ENCODE data around the gene TTI1.

Gene TTI1

DNA sequence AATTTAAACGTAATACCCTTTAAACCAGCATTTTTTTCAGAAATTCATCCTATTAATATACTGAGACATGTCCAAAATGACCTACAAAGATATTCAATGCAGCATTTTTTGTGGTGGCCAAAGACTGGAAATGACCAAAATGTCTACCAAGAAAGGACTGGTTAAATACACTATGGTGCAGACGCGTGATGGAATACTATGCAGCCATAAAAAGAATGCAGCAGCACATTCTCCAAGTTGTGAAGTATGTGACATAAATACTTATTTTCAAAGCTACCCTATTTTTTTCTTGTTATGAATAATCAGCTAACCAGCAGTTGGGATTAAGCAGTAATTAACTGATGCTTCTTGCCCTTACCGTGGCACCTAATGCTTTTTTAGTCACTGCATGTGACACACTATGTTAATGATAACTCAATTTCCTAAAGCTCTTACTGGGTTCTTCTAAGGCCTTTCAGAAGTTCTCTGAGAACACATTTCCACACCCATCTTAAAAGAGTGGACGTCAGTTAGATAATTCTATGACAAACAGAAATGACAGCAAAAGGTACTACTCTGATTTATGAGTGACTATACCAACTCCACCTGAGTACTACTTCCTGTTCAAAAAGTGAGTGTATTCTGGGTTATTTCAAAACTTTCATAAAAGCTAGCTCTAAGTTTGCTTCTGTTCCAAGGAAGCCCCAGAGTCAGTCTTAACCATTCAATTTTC lies 24.9 kb downstream of the TTI1 start:
- DNase-seq = no peak

DNA sequence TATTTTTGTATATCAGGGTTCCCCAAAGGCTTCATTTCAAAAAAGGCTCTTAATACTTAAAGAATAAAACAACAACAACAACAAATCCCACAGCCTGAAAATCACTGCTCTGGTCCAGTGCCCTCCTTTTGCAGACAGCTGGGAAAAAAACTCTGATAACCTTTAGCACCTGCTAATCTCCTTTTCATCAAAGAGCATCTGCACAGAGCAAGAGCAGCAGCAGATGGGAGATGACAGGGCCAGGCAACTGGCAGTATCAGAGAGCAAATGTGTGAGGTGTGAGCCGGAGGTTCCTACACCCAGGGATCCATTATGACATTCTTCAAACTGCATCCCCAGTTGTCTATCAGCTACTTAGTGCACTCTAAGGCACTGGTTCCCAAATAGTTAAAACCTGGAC lies 25.7 kb downstream of the TTI1 start:
- no peak for DNase-seq

DNA sequence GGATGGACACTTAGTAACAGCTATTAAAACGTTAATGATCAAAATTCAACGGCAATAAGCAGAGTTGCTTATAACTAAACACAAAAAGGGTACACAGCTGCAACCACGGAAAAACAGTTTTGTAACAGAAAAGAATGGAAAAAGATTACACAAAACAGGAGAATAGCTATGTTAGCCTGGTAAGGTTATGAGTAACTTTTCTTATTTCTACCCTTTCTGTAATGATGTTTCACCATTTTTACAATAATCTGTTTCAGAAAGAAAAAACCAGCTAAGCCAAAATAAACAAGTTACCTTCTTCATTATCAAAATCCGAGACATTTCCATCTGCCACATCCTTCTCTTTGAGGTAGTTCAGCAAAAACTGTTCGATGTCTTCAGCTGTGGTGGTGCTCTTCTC lies 27.4 kb downstream of the TTI1 start:
- no peak for DNase-seq

DNA sequence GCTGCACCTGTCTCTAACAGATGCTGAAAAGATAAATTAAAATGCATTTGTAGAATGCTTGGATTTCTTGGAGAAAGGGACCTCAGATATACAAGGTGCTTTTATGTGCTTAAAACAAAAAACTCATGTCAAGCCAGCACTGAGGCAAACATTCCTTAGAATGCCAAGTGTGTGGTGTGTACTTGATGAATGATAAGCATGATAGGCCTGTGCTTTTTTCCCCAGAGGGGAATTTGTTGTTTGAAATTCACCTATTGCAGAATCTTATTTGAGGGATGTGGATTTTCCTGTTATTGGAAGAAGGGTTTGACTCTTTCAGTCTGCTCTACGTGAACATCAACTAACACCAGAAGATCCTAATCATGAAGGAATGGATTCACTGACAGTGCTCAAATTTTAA lies 28.8 kb downstream of the TTI1 start:
- DNase-seq = no peak

DNA sequence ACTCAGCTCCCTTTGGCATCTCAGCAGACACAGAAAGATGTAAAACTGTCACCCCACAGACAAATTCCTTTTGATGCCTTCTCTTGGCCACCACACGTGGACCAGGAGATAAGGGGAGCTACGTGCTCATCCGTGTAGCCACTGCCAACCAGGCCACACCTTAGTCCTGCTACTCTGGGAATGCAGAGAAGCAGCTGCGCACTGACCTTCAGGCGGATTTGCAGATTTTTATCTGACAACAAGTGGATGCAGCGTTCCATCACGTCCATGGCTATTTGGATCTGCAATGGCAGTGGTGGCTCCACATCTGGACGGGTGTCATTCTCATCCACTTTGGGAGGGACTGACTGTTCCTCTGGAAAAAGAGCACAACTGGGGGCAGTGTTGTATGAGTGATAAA lies 30.8 kb downstream of the TTI1 start:
- DNase-seq = no peak

DNA sequence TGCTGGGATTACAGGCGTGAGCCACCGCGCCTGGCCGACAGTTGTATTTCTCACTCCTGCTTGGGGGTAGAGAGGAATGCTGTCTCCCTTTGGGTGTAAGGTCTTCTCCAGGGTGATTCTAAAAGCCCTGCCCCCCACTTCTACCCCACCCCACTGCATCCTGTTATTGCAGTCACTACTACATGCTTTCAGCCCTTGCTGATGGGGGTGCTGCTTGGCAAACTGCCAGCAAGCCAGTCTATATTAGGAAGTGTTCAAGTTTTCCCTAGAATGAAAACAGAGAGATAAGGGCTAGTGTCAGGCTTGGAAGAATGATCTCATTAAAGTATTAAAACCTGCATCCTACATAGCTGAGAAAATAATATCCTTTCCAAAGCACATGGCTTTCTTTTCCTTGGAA lies 31.3 kb downstream of the TTI1 start:
- DNase-seq = no peak

DNA sequence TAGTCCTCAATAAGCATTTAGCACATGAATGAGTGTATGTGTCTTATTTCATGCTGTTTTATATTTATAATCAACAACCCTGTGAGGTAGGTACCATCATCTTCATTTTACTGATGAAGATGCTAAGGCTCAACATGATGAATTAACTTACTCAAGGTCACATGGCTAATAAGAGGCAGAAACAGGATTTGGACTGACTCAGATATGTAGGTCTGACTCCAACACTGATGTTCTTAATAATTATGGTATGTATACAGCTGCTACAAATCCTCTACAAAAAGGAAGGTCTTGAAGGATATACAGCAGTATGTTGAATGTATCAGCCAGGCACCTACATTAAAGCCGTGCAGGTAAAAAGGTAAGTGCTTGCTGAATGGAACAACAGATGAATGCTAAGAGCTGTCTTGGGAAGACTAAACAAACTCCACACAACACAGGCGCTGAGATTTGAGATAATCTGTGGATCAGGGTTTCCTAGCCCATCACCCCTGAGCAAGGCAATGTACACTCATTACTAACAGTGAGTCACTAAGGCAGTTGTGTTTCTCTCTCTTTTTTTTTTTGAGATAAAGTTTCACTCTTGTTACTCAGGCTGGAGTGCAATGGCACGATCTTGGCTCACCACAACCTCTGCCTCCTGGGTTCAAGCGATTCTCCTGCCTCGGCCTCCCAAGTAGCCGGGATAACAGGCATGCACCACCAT lies 31.9 kb downstream of the TTI1 start:
- no peak for DNase-seq

DNA sequence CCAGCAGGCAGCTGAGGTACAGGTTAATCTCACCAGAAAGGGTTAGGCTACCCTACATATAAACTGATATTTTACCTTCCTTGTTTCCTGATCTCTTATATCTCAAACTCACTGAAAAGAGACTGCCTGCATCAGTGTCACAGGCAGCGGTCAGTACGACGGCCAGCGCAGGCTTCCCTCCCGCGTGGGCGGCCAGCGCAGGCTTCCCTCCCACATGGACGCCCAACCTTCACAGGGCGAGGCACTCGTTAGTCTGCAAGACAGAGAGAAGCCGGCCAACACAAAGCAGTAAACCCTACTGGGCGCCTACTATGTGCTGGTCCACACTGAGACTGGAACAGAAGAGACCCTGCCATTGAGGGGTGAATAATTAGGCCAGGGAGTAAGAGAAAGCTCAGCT lies 33.0 kb downstream of the TTI1 start:
- DNase-seq = no peak

DNA sequence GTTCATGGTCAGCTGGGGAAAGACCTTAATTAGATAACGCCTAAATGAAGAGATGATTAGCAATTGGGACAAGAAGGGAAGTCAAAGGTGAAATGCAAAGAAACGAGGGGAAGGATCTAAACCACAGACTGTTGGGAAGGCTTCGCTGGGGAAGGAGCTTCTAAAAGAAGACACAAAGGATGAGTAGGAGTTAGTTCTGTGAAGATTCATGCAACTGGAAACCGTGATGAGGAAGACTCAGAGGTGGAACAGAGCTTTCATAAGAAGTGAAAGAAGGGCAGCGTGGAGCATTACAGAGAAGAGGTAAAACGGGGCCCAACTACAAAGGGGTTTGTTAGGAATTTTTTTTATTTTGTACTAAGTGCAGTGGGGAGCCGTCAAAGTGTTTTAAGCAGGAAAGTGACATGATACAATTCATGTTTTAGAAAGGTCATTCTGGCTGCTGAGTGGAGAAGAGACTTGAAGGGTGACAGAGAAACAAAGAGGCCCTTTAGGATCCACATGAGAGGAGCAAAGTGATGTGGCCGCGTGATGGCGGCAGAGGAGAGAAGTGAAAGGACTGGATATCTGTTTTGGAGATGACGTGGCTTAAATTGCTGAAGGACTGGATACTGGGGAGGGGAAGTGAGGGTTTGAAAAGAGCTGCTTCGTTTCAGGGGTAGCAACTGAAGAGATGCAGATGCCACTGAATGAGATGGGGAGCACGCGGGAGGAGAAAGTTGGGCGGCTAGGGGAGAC lies 33.6 kb downstream of the TTI1 start:
- DNase-seq = no peak

DNA sequence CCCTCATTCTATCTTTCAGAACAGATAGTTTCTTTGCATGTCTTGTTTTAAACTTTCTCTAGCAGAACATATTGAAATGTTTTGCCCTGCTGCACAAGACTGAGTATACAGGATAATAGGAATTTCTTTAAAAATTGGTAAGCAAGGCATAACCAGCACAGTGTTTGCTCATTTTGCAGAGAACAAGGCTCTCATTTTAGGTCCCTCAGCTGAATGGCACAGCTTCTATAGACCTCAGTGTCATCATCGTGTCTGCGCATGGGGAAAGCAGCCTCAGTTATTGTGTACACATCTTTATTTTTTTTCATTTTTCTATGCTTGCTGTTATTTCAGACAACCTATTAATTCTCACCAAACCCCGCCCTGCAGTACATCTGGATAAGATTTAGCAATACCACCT lies 35.7 kb downstream of the TTI1 start:
- no peak for DNase-seq

DNA sequence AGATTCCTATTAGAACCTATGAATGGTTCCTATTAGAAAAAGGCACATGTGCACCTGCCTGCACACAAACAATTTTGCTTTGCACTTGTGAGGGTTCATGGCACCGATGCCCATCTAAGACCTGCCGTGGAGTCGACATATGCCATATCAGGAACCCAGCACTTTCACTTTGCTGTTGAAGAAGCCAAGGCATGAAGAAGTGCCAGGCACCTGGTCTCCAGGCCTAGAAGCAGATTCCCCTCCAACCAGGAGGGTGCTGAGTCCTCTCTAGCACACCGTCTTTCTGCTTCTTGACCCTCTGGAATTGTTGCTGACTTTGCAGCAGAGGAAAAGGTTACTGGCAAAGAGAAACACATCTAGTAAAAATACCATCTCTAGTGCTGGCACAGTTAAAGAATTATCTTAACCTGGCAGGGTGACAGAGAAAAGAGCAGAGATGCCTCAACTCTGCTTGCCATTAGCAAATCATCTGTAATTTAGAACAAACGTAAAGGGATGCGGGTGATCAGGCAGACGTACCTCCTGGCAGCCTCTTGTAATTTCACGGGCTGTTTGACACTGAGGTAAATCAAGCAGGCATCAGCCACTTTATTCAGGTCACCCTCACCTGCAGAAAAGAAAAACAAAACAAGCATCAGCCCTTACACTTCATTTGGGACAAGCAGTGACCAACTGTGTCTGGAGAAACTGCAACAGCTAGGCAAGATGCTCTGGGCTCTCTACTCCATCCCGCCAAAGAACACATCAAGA lies 37.2 kb downstream of the TTI1 start:
- no peak for DNase-seq

DNA sequence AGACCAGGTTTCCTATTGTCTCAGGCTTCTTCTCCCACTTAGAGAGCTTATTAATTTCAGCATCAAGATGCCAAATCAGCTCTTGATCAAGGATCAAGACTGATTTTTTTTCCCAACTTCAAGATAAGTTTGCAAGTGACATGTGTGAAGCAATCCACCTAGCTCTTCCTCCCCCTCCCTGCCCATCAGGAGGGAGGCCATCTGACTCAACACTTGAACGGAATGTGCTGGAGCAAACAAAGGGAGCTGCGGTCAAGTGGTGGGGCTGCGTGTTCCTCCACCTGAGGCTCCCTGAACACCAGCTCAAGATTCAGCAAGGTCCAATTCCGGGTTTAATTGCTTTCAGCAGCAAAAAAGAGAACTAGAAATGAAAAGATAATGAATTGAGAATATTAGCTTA lies 38.7 kb downstream of the TTI1 start:
- no peak for DNase-seq

DNA sequence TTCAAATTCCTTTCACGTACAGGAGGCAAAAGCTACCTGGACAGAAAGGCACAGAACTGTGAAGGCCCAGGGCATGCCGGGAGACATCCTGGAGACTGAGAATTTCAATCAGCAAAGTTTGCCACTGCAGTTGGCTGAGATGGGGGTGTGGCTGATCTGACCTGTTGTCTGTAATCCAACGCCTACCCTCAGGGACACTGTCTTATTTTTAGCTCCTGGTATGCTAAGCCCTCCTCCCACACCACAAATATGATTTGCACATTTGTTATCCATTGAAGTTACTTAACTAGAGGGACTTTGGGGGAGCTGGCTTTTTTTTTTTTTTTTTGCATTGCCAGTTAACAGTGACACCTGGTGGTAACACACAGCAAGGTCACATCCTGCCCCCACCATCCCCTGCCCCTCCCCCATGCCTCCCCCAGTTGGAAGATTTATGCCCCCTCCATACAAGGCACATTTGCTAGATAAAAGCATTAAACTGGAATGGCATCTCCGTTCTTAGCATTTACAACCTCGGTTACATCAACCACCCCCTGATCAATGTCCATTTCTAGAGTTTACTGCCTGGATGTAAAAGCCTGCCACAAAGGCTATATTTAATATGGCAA lies 40.4 kb downstream of the TTI1 start:
- DNase-seq = peak; percentile 36

DNA sequence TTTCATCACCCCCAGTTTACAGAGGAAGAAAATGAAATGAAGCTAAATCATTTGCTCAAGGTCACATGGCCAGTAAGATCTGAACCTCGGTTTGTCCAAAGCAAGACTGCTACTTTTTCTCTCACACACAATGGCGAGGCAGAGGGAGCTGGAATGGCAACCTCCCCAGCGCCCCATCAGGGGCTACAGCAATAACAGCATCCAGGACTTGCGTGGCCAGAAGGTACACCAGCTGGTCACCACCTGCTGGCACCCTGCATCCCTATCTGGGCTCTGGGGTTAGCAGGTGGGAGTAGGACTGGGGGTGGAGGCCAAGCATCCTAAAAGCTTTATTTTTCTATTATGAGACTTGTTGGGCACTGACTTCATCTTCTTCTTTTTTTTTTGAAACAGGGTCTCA lies 41.3 kb downstream of the TTI1 start:
- peak; percentile 21 for DNase-seq

DNA sequence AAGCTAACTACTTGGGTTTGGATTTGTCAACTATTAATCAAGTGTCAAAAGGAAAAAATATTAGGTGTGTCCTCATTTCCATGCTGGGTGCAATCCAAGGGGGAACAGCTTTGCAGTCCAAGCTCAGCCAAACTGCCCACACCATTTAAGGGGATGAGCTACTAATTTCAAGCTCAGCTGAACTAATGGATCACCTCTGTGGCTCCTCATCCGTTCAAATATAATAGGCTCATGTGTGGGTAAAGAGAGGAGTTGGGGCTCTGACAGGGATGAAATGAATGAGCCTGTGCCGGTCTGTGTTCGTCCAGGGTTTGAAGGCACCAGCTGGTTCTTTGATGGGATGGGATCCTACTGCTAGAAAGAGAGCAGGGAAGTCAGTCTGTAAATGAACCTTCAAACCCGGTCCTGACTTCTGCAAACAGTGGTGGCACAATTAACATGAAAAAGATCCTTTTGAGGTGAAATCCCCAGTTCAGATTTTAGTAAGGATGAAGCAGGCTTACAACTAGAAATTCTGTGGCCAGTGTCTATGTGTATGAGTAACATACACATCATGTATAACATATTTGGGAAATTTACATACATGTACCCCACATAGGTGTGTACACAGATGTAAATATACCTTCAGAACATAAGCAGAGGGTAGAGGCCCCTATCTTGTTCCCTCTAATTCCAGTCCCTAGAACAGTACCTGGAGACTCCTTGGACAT lies 41.9 kb downstream of the TTI1 start:
- no peak for DNase-seq

DNA sequence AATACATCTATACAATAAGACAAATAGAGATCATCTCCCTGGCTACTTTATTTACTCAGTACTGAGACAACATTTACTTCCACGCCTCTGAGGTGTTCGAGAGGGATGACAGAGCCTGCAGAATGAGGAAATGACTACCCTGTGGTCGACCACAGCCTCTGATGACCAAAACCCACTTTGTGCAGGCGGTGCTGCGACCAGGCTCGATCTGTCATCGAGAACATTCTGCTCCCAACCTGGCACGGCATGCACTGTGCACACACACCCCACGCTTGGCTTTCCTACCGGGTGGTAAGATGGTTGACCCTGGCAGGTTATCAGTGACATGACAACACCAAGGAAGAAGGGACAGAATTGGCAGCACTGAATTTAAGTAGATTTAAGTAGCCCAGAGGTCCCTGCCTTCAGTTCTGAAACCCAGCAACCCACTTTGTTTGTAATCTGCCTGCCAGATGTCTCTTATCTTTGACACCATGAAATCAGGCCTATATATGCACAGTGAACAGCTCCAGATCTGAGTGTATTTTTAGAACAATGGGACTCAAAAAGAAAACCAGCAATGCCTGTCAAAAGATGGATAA lies 42.6 kb downstream of the TTI1 start:
- DNase-seq = peak; percentile 31

DNA sequence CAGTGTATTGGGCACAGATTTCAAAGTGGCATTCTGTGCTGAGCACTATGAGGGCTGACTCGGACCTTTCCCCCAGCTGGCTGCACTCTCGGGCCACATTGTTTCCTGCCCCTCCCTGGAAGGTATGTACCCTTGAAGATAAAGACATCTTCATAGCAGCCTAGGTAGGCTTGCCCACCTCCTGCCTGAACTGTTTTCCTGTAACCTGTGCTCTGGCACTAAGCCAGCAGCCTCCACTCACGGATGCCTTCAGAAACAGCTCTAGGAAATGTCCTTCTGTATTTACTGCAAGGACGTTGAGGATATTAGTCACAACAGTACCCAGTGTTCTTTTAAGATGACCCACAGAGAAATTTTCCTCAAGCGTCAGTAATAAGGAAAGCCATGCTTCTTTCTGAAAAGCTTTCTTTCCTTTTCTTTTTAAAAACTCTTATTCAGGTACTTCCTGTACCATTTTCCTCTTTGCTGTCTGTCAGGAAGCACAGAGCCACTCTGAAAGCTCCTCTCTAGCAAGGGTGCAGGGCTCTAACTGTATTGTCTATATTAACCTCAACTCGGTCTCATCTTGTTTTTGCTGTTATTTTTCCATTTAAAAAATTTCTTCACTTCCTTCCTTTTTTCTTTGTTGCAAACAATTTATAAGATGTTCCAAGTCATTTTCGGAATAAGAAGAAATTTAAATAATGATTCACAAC lies 43.5 kb downstream of the TTI1 start:
- no peak for DNase-seq

DNA sequence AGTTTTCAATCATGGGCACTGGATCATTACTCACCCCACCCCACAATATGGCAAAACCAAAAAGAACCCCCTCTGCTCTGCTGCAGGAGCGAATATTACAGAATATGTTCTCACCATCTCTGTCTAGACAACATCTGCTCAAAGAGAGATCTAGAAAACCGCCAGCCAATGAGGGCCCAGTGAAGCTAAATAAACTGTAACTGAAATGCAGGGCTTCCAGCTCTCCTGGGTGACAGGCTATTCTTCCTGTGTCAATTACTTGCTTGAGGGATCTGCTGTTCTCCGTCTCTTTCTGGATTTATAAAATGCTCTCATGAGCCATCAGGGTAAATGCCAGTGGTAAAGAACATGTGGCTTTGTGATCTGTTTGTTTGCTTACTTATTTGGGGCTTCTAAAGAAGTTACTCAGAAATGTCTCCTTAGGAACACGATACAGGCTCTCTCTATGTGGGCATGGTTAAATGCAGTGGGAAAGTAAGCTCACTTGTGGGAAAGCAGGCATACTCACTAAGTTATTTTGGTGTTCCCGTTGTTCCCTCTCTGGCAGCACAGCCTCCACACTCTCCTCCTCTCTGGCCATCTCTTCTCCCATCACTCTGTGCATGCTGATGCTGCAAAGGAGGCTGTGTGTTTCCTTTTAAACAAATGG lies 44.8 kb downstream of the TTI1 start:
- no peak for DNase-seq

DNA sequence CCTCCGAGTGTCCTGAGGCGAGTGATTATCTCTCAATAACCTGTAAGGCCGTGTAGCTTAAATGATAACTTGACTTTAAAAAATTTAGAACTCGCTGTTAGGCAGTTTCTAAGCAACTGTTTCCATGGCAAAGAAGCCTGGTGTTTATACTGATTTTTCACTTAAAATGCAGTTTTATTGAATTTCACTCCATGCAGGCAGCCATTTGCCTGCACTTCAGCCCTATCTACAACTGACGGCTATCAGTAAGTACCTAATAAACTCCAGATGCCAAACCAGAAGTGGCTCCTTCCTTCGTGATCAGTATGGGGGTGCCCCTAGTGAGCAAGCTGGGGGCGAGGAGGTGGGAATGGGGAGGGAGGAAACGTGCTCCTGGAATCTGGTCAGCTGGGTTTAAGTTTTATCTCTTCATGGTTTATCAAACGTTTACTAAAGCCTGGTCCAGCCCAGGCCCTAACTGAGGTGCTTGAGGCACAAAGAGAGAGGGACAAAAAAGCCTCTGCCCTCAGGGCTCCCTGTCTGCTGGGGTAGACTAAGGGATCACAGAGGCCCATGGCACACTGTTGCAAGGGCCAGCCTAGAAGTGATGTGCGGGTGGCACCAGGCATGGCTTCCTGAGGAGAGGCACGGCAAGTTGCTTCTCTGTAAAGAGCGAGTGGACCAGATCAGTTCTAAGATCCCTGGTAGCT lies 45.5 kb downstream of the TTI1 start:
- DNase-seq = no peak
